ENCODE measurements around the gene ZNF723.

ZNF723 gene

GRCh38 chr19:22806418-22806817, 25.7 kb upstream of the ZNF723 start:
- Histone ChIP-seq H3K79me2 (ENCODE audit: insufficient read depth, low read length) (no peaks in the 10 kb centered on the region), H3K4me1 (ENCODE audit: insufficient read depth, low read length) (no peaks in the 10 kb centered on the region), H4K20me1 (ENCODE audit: insufficient read depth, low read length) (no peaks in the 10 kb centered on the region), H3K27me3 (ENCODE audit: insufficient read depth, low read length, poor library complexity) (no peaks in the 10 kb centered on the region), H3K27ac (ENCODE audit: low read length) (no peak overlapping the region), H2AFZ (ENCODE audit: low read depth, low read length) (no peak overlapping the region), H3K9me3 (ENCODE audit: insufficient read depth, low read length, severe bottlenecking) (peaks cover 7% of the 10 kb centered on the region), H3K9ac (ENCODE audit: low read depth, low read length) (no peak overlapping the region), H3K4me3 (ENCODE audit: low read depth in 1 of 2, low read length in 2 of 2) (no peak overlapping the region), H3K4me2 (ENCODE audit: insufficient read depth, low read length) (no peak overlapping the region), H3K36me3 (ENCODE audit: insufficient read depth, low read length) (no peaks in the 10 kb centered on the region)
- ATAC-seq (ENCODE audit: insufficient read depth, low read depth) (no peak), DNase-seq (no peak)
- no peak for TF ChIP-seq EZH2 (IDR thresholded peaks at IDR 0.05; ENCODE audit: borderline replicate concordance, low read depth, low read length, severe bottlenecking)
- TF ChIP-seq CTCF (IDR thresholded peaks at IDR 0.05; ENCODE audit: borderline replicate concordance, extremely low read depth, low read length, poor library complexity, severe bottlenecking) = no peak

- Histone ChIP-seq H3K79me2 (ENCODE audit: insufficient read depth, low read length) (no peaks in the 10 kb centered on the region), H3K4me2 (ENCODE audit: insufficient read depth, low read length) (no peak overlapping the region), H3K36me3 (ENCODE audit: insufficient read depth, low read length) (no peaks in the 10 kb centered on the region), H3K27me3 (ENCODE audit: insufficient read depth, low read length, poor library complexity) (no peaks in the 10 kb centered on the region), H4K20me1 (ENCODE audit: insufficient read depth, low read length) (no peaks in the 10 kb centered on the region), H3K9ac (ENCODE audit: low read depth, low read length) (no peak overlapping the region), H3K4me3 (ENCODE audit: low read depth in 1 of 2, low read length in 2 of 2) (no peak overlapping the region), H3K4me1 (ENCODE audit: insufficient read depth, low read length) (no peaks in the 10 kb centered on the region), H2AFZ (ENCODE audit: low read depth, low read length) (no peak overlapping the region), H3K9me3 (ENCODE audit: insufficient read depth, low read length, severe bottlenecking) (peaks cover 2% of the 10 kb centered on the region), H3K27ac (ENCODE audit: low read length) (no peak overlapping the region)
- ATAC-seq (ENCODE audit: insufficient read depth, low read depth) = no peak
- TF ChIP-seq CTCF (IDR thresholded peaks at IDR 0.05; ENCODE audit: borderline replicate concordance, extremely low read depth, low read length, poor library complexity, severe bottlenecking) (no peak), EZH2 (IDR thresholded peaks at IDR 0.05; ENCODE audit: borderline replicate concordance, low read depth, low read length, severe bottlenecking) (no peak)
- DNase-seq = no peak
These were observed 24.8 kb upstream of the ZNF723 start for GRCh38 chr19:22807061-22807835.

- no peaks in the 10 kb centered on the region for H4K20me1 ChIP-seq (ENCODE audit: insufficient read depth, low read length)
- H3K27me3 ChIP-seq (ENCODE audit: insufficient read depth, low read length, poor library complexity) = no peaks in the 10 kb centered on the region
- H3K36me3 ChIP-seq (ENCODE audit: insufficient read depth, low read length) = no peaks in the 10 kb centered on the region
- no peak overlapping the region for H2AFZ ChIP-seq (ENCODE audit: low read depth, low read length)
- no peaks in the 10 kb centered on the region for H3K4me1 ChIP-seq (ENCODE audit: insufficient read depth, low read length)
- H3K27ac ChIP-seq (ENCODE audit: low read length) = no peak overlapping the region
- no peaks in the 10 kb centered on the region for H3K79me2 ChIP-seq (ENCODE audit: insufficient read depth, low read length)
- no peak overlapping the region for H3K4me3 ChIP-seq (ENCODE audit: low read depth in 1 of 2, low read length in 2 of 2)
- no peak overlapping the region for H3K9ac ChIP-seq (ENCODE audit: low read depth, low read length)
- TF ChIP-seq CTCF (IDR thresholded peaks at IDR 0.05; ENCODE audit: borderline replicate concordance, extremely low read depth, low read length, poor library complexity, severe bottlenecking) (no peak), EZH2 (IDR thresholded peaks at IDR 0.05; ENCODE audit: borderline replicate concordance, low read depth, low read length, severe bottlenecking) (no peak)
- ATAC-seq (ENCODE audit: insufficient read depth, low read depth) (no peak), DNase-seq (no peak)
- no peak overlapping the region for H3K4me2 ChIP-seq (ENCODE audit: insufficient read depth, low read length)
- peaks cover 5% of the 10 kb centered on the region for H3K9me3 ChIP-seq (ENCODE audit: insufficient read depth, low read length, severe bottlenecking)
These were observed 18.0 kb upstream of the ZNF723 start for GRCh38 chr19:22814124-22814523.
